SK-N-MC (cell line): ENCODE data around the gene ACTR6.

Source experiments
- EZH2 ChIP-seq: fragments of 200-600 bp; sonication (generic); IDR thresholded peaks from one replicate; pipeline ENCODE4 v1.6.1; 2017; ENCODE audit warnings: antibody characterized with exemption
- FOXP2 ChIP-seq: optimal IDR thresholded peaks from 2 replicates; pipeline ENCODE3; 2011; ENCODE audit warnings: mild to moderate bottlenecking, moderate library complexity; ENCODE audit not compliant: insufficient read depth; ENCODE audit errors: extremely low read length, control extremely low read depth
- POLR2AphosphoS5 ChIP-seq: IDR thresholded peaks from 2 replicates; pipeline ENCODE4 v1.6.1; 2012; ENCODE audit warnings: mild to moderate bottlenecking, low read depth, low read length, borderline replicate concordance

DNA sequence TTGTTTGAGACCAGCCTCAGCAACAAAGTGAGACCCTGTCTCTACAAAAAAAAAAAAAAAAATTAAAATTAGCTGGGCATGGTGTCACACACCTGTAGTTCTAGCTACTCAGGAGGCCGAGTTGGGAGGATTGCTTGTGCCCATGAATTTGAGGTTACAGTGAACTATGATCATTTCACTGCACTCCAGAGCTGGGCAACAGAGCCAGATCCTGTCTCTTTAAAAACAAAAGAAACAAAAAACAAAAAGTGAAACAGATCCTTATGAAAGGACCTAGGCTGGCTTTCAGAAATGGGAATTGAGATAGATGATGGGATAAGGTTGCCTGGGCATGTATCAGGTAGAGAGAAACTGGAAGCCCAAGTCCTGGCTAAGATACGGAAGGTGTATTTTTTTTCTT is 13.9 kb downstream of the ACTR6 start:
- TF ChIP-seq POLR2AphosphoS5, result no peak
- TF ChIP-seq EZH2, result no peak
- TF ChIP-seq FOXP2, result no peak
